Midbrain (tissue), 1 donor: ENCODE results near the gene TPGS1.

Experiments
- DNase-seq: peaks from one replicate; lab custom pipeline; 2025; lab: John Stamatoyannopoulos, UW

Gene TPGS1

GRCh38 chr19:507286-508203, at the start of gene TPGS1:
Gene TPGS1 (plus strand): TSS chr19:507497. CDS start chr19:507507, 10 bp downstream.
- DNase-seq: peak; percentile 84

- no peak for DNase-seq
These were observed 49.7 kb upstream of the TPGS1 start for GRCh38 chr19:457636-458035.

GRCh38 chr19:458091-459042, 48.9 kb upstream of the TPGS1 start:
- DNase-seq: no peak

GRCh38 chr19:459724-460511, 47.4 kb upstream of the TPGS1 start:
- peak; percentile 62 for DNase-seq

- peak; percentile 16 for DNase-seq
These were observed 46.2 kb upstream of the TPGS1 start, which contains the start of gene SHC2 for GRCh38 chr19:460877-461720. Gene SHC2 (minus strand): TSS chr19:461033. CDS start chr19:460996, 37 bp downstream.

- peak; percentile 27 for DNase-seq
These were observed 45.4 kb upstream of the TPGS1 start for GRCh38 chr19:461721-462551.

GRCh38 chr19:463483-464207, 43.7 kb upstream of the TPGS1 start:
- DNase-seq: no peak

- no peak for DNase-seq
These were observed 43.1 kb upstream of the TPGS1 start for GRCh38 chr19:464208-464545.

- DNase-seq: no peak
These were observed 42.1 kb upstream of the TPGS1 start for GRCh38 chr19:465056-465816.

GRCh38 chr19:467554-467953, 39.7 kb upstream of the TPGS1 start:
- no peak for DNase-seq

- DNase-seq: no peak
These were observed 38.6 kb upstream of the TPGS1 start for GRCh38 chr19:468587-469256.

GRCh38 chr19:469833-470232, 37.5 kb upstream of the TPGS1 start:
- DNase-seq: no peak

- no peak for DNase-seq
These were observed 36.6 kb upstream of the TPGS1 start for GRCh38 chr19:470701-471100.

- DNase-seq: no peak
These were observed 35.1 kb upstream of the TPGS1 start for GRCh38 chr19:472005-472858.

- no peak for DNase-seq
These were observed 32.9 kb upstream of the TPGS1 start for GRCh38 chr19:474126-475078.

- no peak for DNase-seq
These were observed 31.9 kb upstream of the TPGS1 start for GRCh38 chr19:475360-475759.
